GM12891 (cell line): ENCODE data around the gene CCDC71.

Experiments
- PAX5 ChIP-seq: IDR thresholded peaks from 2 replicates; pipeline ENCODE4 v1.6.1; 2011; ENCODE audit warnings: low read length, moderate library complexity, mild to moderate bottlenecking; ENCODE audit not compliant: insufficient read depth, severe bottlenecking
- POLR2A ChIP-seq: IDR thresholded peaks from 2 replicates; pipeline ENCODE4 v1.6.1; 2011; ENCODE audit warnings: low read depth, low read length, control low read depth
- POLR2AphosphoS5 ChIP-seq: IDR thresholded peaks from 2 replicates; pipeline ENCODE4 v1.6.1; 2011; ENCODE audit warnings: low read depth, low read length, control low read depth
- SPI1 ChIP-seq: IDR thresholded peaks from 2 replicates; pipeline ENCODE4 v1.6.1; 2011; ENCODE audit warnings: low read depth, low read length, control low read depth
- TAF1 ChIP-seq: IDR thresholded peaks from 2 replicates; pipeline ENCODE4 v1.6.1; 2011; ENCODE audit warnings: low read depth, low read length, control low read depth

DNA sequence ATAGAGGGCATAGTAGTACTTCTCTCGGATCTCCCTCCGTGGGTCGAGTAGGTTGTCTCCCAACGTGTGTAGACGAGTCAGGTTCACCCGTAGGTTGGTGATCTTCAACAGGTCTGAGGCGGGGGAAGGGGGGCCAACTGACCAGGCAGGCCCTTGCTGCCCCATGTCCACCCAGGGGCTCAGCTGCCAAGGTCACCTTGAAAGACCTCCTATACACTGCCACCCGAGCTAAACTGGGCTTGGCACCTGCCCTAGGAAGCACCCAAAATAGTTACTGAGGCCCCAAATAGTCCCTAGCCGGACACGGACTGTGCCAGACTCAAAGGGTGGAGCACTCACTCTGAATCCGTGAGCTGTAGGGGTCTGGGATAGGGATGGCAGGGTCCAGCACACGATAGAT lies 35.1 kb downstream of the CCDC71 start:
- TF ChIP-seq POLR2A = no peak
- TF ChIP-seq POLR2AphosphoS5 = no peak
- TF ChIP-seq TAF1 = no peak
- TF ChIP-seq SPI1 = no peak
- TF ChIP-seq PAX5 = no peak
